GM18526 (cell line): ENCODE results near the gene ZNF646.

ENCODE experiments used
- POLR2A ChIP-seq: IDR thresholded peaks from 3 replicates; pipeline ENCODE4 v1.6.1; 2011; ENCODE audit not compliant: insufficient read length; ENCODE audit errors: extremely low read depth

The ZNF646 gene

DNA sequence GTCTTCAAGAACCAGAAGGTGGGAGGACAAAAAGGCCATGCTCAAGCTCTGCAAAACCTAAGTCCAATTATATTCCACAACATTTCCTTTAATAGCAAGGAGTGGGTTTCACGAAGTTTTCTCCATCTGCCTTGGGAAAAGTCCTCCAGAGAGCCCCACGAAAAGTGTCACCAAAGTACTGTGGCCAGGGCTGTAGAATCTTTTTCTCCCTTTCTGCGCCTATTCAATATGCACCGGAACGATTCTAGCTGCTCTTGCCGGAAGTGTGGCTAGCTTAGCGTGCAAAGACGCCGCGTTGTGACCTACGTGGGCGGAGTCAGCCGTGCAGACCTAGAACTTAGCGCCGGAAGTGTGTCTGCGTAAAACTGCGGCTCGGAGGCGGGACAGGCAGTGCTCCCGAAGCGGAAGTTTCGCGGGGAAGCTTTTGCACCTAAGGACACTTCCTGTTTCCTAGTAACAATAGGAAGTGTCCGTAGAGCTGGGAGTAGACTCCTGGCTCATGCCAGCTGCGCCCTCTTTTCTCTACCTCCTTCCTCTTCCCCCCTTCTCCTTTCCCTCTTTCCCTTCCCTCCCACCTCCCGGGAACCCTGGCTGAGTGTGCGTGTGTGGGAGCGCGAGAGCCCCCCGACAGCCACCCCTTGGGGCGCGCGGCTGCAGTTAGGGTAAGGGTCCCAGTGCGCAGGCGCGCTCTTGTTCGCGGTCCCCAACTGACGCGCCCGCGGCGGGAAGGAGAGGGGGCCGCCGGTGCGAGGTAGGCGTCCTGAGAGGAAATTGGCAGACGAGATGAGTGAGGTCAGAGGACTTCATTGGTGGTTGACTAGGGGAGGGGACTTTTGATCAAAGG is at the start of gene ZNF646, which contains the start of gene ZNF668:
Gene ZNF646, plus strand, starts transcription at position 453 of the 844 bp plus-strand sequence. CDS start 1,903 bp downstream, outside the sequence.
Gene ZNF668, minus strand, starts transcription at position 271 of the 844 bp plus-strand sequence. CDS start 9,781 bp downstream, outside the sequence.
- TF ChIP-seq POLR2A, result peak; percentile 89

DNA sequence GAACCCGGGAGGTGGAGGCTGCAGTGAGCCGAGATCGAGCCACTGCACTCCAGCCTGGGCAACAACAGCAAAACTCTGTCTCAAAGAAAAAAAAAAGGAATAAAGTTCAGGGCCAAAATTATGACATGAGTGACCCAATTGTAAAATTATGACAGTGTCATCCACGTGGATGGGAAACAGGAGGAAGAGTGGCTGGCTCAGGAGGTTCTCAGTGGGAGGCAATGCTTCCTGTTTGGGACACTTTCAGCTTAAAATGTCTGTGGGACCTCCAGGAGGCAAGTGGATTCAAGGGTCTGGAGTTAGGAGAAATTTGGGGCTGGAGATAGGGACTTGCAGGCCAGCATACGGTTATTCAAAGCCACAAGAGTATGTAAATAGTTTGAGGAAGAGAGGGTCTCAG is 48.9 kb upstream of the ZNF646 start:
- TF ChIP-seq POLR2A, result no peak

- no peak for TF ChIP-seq POLR2A
Measured at GRCh38 chr16:31029272-31029671, 45.0 kb upstream of the ZNF646 start.

- no peak for TF ChIP-seq POLR2A
Measured at GRCh38 chr16:31031276-31031675, 42.9 kb upstream of the ZNF646 start.

GRCh38 chr16:31032736-31033708 is 41.2 kb upstream of the ZNF646 start, which contains the start of gene STX4:
STX4 (plus strand) TSS chr16:31033558; CDS start chr16:31033806, 248 bp downstream.
- peak; percentile 41 for TF ChIP-seq POLR2A

GRCh38 chr16:31033709-31034492 is 40.3 kb upstream of the ZNF646 start:
- peak; percentile 38 for TF ChIP-seq POLR2A

- TF ChIP-seq POLR2A, result no peak
Measured at GRCh38 chr16:31036691-31037090, 37.5 kb upstream of the ZNF646 start.

DNA sequence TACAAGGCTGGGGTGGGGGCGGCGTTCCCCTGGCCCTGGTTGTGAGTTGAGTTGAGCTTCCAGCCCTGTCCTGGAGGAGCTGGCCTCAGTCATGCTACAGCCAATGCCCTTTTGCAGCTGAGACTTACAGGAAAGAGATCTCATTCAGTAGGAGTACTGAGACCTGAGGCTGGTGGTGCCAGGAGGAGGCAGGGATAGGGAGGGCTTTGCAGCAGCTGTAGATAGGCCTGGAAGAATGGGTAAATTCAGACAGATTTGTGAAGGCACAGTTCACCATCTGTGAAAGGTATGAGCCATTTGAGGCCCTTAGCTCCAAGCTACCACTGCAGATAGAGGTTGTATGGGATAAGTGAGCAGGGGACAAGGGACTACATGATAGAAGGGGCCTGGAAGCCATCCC is 35.2 kb upstream of the ZNF646 start:
- no peak for TF ChIP-seq POLR2A

DNA sequence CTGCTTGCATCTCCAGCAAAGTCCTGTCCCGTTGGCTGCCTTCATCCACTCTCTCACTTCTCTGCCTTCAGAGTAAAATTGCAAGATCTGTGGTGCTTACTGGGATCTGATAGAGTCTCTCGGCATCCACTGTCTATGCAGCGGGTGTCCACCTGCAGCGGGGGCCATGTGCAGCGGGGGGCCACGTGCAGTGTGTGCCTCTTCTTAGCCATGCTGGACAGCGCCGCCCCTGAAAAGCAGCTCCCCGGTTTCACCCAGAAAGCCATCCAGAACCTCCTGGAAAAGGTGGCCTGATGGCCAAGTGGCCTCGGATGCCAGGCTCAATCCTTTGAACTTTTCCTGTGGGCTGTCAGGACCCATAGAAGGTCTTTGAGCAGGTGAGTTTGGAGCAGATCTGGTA is 31.4 kb upstream of the ZNF646 start:
- TF ChIP-seq POLR2A, result no peak

DNA sequence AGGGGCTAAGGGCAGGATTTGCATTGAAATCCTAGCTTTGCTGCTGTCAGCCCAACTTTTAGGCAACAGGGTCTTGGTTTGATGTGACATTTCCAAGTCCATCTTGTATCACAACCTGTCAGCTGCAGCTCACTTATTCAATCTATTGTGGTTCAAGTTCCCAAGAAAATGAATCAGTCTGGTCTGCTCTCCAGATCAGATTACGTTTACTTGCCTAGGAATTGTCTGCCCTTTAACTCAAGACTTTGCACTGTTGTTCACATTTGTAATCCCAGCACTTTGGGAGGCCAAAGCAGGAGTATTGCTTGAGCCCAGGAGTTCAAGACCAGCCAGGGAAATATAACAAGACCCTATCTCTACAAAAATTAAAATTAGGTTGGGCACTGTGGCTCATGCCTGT is 30.9 kb upstream of the ZNF646 start:
- TF ChIP-seq POLR2A, result no peak

DNA sequence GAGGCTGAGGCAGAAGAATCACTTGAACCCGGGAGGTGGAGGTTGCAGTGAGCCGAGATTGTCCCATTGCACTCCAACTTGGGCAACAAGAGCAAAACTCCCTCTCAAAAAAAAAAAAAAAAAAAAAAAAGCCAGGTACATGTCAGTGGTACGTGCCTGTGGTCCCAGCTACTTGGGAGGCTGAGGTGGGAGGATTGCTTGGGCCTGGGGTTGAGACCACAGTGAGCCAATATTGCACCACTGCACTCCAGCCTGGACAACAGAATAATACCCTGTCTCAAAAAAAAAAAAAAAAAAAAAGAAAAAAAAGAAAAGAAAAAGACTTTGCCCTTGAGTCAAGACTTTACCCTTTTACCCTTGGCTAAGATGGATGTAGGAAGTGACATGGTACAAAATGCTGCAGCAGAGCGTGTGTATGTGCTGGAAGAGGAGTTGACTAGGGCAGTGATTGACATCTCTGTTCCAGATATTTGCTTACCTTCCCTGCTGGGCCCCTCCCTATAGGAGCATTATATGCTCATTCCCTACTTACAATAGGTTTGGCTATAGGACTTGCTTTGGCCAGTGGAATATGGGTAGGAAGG is 30.2 kb upstream of the ZNF646 start:
- TF ChIP-seq POLR2A, result no peak

DNA sequence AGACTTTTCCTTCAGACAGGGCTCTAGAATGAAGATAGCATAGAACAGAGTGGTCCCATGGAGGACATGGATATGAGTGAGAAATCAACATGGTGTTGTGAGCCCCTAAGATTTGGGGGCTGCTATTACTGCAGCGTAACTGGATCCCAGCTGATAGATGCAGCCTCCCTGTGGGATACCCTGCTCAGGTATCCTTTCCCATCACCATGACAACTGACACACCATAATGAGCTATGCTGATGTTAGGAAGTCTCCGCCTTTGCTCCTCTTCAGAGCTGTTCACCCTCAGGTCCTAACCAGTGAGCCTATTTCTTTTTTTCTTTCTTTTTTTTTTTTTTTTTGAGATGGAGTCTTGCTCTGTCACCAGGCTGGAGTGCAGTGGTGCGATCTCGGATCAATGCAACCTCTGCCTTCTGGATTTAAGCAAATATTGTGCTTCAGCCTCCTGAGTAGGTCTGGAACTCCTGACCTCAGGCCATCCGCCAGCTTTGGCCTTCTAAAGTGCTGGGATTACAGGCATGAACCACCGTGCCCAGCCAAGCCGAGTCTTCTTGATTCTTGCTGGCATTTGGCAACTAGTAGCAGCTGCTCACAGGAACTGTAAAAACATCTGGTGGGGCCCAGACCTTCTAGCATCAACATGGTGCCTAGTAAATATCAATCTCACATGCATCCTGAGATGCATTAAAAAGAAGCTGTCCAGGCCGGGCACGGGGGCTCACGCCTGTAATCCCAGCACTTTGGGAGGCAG is 23.8 kb upstream of the ZNF646 start:
- no peak for TF ChIP-seq POLR2A

DNA sequence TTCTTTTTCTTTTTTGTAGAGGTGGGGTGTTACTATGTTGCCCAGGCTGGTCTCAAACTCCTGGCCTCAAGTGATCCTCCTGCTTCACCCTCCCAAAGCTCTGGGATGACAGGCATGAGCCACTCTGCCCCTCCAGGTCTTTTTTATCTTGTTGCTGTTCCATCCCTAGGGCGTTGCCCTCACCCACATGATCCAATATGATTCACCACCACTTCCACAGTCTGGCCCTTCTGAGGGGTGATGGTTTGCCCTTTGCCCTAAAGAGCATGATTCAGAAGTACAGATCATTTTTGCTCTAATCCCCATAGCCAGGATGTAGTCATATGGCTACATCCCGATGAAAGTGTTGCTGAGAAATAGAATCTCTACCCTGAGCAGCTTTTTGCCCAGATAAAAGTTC is 22.1 kb upstream of the ZNF646 start:
- no peak for TF ChIP-seq POLR2A

GRCh38 chr16:31055613-31056012 is 18.6 kb upstream of the ZNF646 start:
- TF ChIP-seq POLR2A, result no peak
